A549 treated with GW870086 at 1 μM for 4 hours (cell line): Measurements from ENCODE around the gene KRTAP12-4. TPM values are rescaled to one million over a fixed set of nuclear protein-coding genes. Genes with fewer than 3 reads are reported as not detected.

ENCODE experiments used
- total RNA-seq: library from RNA; stranded (reverse); fragments of 200-300 nt; extraction: Qiagen RNA extraction; gene quantifications from 5 replicates; pipeline ENCODE4 v1.2.3, GENCODE V29; 2022; ENCODE audit warnings: low read depth

KRTAP12-4 gene, protein sequence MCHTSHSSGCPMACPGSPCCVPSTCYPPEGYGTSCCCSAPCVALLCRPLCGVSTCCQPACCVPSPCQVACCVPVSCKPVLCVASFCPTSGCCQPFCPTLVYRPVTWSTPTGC
- total RNA-seq, result not detected in 5 replicates

DNA sequence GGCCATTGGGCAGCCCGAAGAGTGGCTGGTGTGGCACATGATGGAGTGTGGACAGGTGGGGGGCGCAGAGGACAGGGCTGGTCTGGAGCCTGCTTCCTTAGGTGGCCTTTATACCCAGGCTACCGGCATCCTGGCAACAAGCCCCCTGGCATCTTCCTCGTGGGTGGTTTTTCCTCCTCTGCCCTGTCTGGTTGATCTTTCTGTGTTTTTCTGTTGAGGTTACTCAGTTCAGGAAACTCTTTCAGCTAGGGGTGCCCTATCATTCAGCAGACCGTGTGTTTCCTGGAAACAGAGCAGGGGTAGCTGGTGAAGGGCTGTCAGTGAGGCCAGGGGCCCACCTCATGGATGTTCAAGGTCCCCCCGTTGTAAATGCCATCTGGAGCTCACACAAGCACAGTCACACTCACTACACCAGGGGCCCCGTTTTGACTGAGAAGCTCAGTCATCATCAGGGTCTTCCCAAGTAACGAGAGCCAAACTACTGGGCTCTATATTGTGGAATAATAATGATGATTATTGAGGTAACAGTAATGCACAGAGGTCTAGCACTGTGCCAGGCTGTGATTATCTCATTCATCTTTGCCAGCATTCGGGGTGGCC, at the start of gene KRTAP12-4:
Gene KRTAP12-4, minus strand, starts transcription at position 84 of the 600 bp plus-strand sequence. Its CDS starts 45 bp downstream, at position 39.

GRCh38 chr21:44697172-44697810, 42.8 kb upstream of the KRTAP12-4 start, which contains the start of gene KRTAP10-12:
Gene KRTAP10-12, plus strand, starts transcription at chr21:44697172. Its CDS starts 30 bp downstream, at chr21:44697202.

DNA sequence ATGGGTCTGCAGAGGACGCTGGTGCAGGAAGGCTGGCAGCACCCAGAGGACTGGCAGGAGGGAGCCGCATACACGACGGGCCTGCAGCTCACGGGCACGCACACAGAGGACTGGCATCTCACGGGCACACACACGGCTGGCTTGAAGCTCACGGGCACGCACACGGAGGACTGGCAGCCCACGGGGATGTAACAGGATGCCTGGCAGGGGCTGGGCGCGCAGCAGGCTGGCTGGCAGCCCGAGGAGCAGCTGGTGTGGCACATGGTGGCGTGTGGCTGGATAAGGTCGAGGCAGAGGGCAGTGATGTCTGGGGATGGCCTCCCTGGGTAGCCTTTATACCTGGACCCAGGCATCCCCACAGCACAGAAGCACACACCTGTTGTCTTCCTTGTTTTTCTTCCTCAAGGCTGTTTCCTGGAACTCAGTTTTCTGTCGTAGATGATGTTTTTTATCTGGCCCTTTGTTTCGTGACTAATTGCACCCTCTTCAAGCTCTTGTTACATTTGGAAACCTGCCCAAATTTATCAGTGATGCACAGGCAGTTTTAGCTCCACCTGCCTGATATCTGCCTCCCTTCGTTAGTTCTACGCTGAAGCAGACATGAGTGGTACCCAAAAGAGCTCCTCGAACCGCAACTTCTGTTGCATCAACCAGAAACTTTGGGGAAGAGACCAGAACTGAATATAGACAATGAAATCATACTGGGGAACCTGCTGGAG, 27.6 kb upstream of the KRTAP12-4 start, which contains the start of gene KRTAP12-1:
Gene KRTAP12-1, minus strand, starts transcription at position 303 of the 719 bp plus-strand sequence. Its CDS starts 40 bp downstream, at position 263.

DNA sequence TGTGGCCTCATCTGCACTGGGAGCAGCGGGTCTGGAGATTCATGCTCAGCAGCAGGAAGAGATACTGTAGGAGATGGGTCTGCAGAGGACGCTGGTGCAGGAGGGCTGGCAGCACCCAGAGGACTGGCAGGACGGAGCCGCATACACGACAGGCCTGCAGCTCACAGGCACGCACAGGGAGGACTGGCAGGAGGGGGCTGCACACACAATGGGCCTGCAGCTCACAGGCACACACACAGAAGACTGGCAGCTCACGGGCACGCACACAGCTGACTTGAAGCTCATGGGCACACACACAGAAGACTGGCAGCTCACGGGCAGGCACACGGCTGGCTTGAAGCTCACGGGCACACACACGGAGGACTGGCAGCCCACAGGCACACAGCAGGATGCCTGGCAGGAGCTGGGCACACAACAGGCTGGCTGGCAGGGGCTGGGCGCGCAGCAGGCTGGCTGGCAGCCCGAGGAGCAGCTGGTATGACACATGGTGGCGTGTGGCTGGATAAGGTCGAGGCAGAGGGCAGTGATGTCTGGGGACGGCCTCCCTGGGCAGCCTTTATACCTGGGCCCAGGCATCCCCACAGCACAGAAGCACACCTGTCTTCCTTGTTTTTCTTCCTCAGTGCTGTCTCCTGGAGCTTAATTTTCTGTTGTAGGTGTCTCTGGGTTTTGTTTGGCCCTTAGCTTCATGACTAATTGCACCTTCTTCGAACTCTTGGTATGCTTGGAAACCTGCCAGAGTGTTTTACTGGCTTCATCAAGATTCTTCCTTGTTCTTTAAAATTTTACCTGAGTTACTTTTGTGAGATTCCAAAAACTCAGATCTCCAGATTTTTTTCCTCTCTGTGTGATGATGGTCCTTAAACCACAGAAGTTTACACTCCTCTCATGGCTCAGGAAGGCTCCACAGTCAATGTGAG, 12.2 kb upstream of the KRTAP12-4 start, which contains the start of gene KRTAP12-2:
Gene KRTAP12-2, minus strand, starts transcription at position 527 of the 920 bp plus-strand sequence. Its CDS starts 41 bp downstream, at position 486.

DNA sequence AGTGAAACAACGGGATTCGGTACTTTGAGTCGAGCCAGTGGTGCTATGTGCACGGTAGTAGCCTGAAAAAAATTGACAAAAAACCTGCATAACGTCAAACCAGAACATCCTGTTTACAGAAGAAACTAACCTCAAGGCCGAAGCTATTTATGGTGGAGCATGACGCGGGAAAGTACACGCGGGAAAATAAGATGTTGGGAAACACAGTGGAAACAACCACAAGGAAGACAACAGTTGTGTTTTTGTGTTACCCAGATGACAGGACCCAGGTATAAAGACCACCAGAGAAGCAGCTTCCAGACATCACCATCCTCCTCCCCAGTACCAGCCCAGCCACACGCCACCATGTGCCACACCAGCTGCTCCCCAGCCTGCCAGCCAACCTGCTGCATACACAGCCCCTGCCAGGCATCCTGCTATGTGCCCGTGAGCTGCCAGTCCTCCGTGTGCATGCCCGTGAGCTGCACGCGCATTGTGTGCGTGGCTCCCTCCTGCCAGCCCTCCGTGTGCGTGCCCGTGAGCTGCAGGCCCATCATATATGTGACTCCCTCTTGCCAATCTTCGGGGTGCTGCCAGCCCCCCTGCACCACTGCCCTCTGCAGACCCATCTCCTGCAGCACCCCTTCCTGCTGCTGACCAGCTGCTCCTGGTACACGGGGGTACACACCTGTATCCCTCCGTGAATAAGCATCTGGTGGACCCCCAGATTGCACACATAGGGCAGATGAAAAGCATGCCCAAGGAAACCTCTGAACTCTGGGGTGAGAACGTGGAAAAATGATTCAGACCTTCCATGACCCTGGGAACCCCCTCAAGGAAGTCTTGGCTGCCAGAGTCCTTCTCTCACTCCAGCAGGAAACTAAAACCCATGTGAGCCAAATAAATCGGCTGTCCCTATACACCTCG, 3.4 kb upstream of the KRTAP12-4 start, which contains the start of gene KRTAP12-3:
Gene KRTAP12-3, plus strand, starts transcription at position 298 of the 906 bp plus-strand sequence. Its CDS starts 48 bp downstream, at position 346.

GRCh38 chr21:44646366-44647221, 7.9 kb downstream of the KRTAP12-4 start, which contains the start of gene KRTAP10-11:
Gene KRTAP10-11, plus strand, starts transcription at chr21:44646414. Its CDS starts 45 bp downstream, at chr21:44646459.

DNA sequence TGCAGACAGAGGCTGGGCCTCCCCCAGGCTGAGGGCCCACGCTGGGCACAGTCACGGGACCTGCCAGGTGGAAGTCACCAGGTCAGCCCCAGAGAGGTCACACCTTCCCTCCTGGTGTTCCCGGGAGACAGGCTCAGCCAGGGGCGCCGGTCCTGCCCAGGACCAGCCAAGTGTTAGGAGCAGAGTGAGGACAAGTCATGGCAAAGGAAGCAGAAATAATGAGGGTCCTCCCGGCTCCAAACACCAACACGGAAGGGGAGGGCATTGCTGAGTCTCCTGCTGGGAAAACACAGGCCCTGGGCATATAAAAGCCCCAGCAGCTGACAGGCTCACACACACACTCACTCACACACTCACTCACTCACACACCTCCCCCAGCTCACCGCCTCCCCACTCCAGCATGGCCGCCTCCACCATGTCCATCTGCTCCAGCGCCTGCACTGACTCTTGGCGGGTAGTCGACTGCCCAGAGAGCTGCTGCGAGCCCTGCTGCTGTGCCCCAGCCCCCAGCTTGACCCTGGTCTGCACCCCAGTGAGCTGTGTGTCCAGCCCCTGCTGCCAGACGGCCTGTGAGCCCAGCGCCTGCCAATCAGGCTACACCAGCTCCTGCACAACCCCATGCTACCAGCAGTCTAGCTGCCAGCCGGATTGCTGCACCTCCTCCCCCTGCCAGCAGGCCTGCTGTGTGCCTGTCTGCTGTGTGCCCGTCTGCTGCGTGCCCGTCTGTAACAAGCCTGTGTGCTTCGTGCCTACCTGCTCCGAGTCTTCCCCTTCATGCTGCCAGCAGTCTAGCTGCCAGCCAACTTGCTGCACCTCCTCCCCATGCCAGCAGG, 17.2 kb downstream of the KRTAP12-4 start, which contains the start of gene KRTAP10-10:
Gene KRTAP10-10, plus strand, starts transcription at position 339 of the 833 bp plus-strand sequence. Its CDS starts 62 bp downstream, at position 401.

GRCh38 chr21:44626673-44627143, 27.8 kb downstream of the KRTAP12-4 start, which contains the start of gene KRTAP10-9:
Gene KRTAP10-9, plus strand, starts transcription at chr21:44627093. Its CDS starts 79 bp downstream, at chr21:44627172.

DNA sequence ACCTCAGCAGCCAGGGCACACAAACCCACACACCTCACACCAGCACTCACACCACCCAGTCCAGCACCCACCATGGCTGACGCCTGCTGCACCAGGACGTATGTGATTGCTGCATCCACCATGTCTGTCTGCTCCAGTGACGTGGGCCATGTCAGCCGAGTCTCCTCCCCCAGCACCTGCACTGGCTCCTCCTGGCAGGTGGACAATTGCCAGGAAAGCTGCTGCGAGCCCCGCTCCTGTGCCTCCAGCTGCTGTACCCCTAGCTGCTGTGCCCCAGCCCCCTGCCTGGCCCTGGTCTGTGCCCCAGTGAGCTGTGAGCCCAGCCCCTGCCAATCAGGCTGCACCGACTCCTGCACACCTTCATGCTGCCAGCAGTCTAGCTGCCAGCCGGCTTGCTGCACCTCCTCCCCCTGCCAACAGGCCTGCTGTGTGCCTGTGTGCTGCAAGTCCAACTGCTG, 42.4 kb downstream of the KRTAP12-4 start, which contains the start of gene KRTAP10-8:
Gene KRTAP10-8, plus strand, starts transcription at position 51 of the 458 bp plus-strand sequence. Its CDS starts 22 bp downstream, at position 73.

Other genes with a start within 250 kb of the KRTAP12-4 start
- gene LRRC3, start 199.1 kb downstream of the KRTAP12-4 start, total RNA-seq, result 1.2 to 2.1 TPM (median 1.9 TPM) in 5 replicates
- gene KRTAP10-1, start 114.5 kb downstream of the KRTAP12-4 start, total RNA-seq, result not detected in 5 replicates
- gene KRTAP10-2, start 103.2 kb downstream of the KRTAP12-4 start, total RNA-seq, result not detected in 5 replicates
- not detected in 5 replicates for gene KRTAP10-3, start 95.9 kb downstream of the KRTAP12-4 start, total RNA-seq
- gene KRTAP10-4, start 80.9 kb downstream of the KRTAP12-4 start, total RNA-seq, result not detected in 5 replicates
- not detected in 5 replicates for gene KRTAP10-5, start 74.1 kb downstream of the KRTAP12-4 start, total RNA-seq
- not detected in 5 replicates for gene KRTAP10-6, start 62.2 kb downstream of the KRTAP12-4 start, total RNA-seq
- not detected in 5 replicates for gene KRTAP10-7, start 54.1 kb downstream of the KRTAP12-4 start, total RNA-seq
- gene KRTAP10-8, start 42.6 kb downstream of the KRTAP12-4 start, total RNA-seq, result not detected in 5 replicates
- not detected in 5 replicates for gene KRTAP10-9, start 27.6 kb downstream of the KRTAP12-4 start, total RNA-seq
- gene KRTAP10-10, start 17.3 kb downstream of the KRTAP12-4 start, total RNA-seq, result not detected in 5 replicates
- not detected in 5 replicates for gene KRTAP10-11, start 8.2 kb downstream of the KRTAP12-4 start, total RNA-seq
- not detected in 5 replicates for gene KRTAP12-3, start 3.3 kb upstream of the KRTAP12-4 start, total RNA-seq
- not detected in 5 replicates for gene KRTAP12-2, start 12.3 kb upstream of the KRTAP12-4 start, total RNA-seq
- gene KRTAP12-1, start 27.5 kb upstream of the KRTAP12-4 start, total RNA-seq, result not detected in 5 replicates
- gene KRTAP10-12, start 42.5 kb upstream of the KRTAP12-4 start, total RNA-seq, result not detected in 5 replicates
- gene TSPEAR, start 56.9 kb upstream of the KRTAP12-4 start, total RNA-seq, result not detected in 5 replicates
- gene UBE2G2, start 147.2 kb upstream of the KRTAP12-4 start, total RNA-seq, result 27.9 to 39.8 TPM (median 35.6 TPM) in 5 replicates
- gene SUMO3, start 163.4 kb upstream of the KRTAP12-4 start, total RNA-seq, result 56.4 to 70.2 TPM (median 69.8 TPM) in 5 replicates
- 91.3 to 104 TPM (median 100 TPM) in 5 replicates for gene PTTG1IP, start 219.0 kb upstream of the KRTAP12-4 start, total RNA-seq